ENCODE data around the gene GNAT1.
A peak's percentile ranks its signal among the peaks of the same experiment; 100 is the strongest.
"Not testable (repeated sequence)": the region's sequence is repeated elsewhere in the genome, so short reads cannot be mapped to it uniquely, and the experiment has no call there.

Gene GNAT1

DNA sequence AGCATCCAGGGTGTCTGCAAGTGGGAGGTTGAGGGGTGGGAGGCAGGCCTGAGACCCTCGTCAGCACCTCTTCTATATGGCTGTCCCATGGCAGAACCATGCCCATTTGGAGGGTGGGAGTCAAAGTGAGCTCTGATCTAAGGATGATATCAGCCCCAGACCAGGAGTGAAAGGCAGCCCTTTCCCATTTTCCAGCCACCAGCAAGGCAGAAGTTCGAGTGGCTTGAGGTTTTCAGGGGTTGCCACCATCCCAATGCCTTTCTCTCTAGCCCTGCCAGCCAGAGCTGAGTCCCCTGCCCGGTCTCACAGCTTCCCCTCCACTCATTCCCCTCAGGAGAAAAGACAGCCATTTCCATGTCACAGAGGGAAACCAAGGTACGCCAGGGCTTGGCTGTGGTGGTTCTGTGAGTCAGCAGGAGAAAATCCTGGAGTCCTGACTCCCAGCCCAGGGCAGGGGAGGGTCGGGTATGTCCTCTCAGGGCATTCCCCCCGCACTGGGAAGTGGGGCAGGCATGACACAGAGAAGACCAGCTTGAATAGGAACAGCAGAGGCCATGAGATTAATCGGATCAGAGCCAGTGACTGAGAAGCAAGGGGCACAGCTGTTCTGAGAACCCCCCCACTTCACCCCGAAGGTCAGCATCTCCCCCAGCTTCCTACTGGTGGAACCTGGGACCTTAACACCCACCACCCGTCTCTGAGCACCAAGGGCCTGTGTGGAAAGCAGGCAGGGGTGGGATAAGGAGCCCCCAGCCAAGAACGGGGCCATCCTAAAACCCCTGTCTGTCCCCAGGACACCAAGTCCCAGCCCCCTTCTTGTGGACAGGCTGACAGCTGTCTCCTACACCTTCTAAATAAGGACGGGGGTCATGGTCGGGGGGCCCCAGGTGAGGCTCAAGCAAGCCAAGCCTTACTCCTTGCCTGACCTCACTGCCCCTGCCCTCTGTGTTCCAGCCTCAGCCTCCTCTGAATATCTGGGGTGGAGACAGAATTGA is 12.7 kb downstream of the GNAT1 start:
- no peak for DNase-seq

DNA sequence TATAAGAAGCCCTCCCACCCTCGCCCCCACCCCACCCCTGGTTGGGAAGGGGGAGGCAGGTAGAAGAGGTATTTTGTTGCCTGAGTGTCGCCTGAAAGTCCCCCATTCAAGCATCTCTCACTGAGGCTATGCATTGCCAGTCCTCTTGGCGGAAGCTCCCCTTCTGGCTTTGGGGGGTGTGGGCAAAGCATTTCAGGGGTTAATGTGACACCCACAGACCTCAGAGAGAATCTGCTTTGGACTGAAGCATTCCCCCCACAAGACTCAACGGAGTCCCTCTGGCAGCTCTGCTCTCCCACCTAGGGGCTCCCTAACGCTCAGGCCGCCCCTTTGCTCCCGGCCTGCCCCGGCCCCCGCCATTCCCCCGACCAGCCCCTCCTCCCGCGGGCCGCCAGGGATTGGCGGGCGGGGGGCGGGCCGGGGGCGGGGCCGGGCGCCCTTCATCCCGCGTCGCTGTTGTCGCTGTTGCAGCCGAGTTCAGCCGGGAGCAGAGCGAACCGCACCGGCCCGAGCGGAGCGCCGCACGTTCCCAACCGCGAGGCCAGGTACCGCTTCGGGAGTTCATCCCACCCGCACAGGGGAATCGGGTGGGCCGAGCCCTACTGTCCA is 13.5 kb downstream of the GNAT1 start, which contains the start of gene SLC38A3:
Gene SLC38A3, plus strand, starts transcription at position 468 of the 609 bp plus-strand sequence. CDS start 8,929 bp downstream, outside the sequence.
- peak; percentile 51 for DNase-seq

DNA sequence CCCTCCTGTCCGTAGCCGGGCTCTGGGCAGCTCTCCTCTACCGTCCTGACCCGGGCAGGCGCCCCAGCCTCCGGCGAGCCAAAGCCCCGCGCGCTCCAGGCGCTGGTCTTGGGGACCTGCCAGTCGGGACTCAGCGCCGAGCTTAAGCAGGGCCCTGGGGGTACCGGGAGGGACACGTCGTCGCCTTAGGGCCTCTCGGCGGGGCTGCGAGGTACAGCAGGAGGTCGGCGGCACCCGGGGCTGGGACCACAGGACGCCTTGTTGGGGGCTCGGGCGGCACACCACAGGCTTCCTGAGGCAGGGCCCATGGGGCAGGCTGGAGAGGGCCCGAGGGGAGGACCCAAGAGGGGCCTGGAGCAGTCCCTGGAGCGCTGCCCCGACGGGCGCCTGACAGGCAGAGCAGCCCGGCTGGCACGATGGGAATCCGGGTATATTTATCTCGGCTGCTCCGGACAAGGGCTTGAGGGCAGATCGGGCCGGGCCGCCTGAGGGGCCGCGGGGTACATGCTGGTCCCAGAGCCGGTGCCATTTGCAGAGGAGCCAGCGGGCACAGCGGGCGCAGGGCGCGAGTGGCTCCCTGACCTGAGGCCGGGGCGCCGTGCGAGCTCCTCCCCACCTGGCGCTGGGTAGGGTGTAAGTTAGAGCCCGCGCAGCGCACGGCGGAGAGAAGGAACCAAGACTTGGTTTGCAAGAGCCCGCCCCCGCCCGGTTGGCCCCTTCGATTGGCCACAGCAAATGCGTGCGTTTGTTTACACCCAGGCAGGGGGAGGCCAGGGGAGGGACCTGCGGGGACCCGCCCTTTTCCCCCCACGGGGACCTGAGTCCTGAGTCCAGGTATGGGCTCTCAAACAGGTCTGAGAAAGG is 14.2 kb downstream of the GNAT1 start:
- DNase-seq: peak; percentile 38

DNA sequence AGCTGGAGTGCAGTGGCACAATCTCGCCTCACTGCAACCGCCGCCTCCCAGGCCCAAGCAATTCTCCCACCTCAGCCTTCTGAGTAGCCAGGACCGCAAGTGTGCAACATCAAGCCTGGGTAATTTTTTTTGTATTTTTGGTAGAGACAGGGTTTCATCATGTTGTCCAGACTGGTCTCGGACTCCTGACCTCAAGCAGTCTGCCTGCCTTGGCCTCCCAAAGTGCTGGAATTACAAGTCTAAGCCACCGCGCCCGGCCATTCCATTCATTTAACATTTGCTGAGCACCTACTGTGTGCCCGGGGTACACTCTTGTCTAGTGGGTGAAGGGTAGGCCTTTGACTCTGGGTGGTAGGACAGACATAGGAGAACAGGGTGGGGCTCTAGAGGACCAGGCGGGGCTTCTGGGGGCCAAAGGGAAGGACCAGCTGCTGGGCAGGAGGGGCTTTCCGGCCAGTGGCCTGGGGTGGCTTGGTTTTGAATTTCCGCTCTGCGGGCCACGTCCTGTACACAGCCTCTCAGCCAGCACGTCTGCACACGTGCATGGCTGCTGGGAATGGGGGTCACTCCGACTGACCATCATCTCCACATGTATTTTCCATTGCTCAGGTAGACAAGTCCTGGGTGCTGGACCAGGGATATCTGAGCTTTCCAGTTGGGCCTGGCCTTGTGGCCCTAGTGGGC is 16.1 kb downstream of the GNAT1 start:
- no peak for DNase-seq

DNA sequence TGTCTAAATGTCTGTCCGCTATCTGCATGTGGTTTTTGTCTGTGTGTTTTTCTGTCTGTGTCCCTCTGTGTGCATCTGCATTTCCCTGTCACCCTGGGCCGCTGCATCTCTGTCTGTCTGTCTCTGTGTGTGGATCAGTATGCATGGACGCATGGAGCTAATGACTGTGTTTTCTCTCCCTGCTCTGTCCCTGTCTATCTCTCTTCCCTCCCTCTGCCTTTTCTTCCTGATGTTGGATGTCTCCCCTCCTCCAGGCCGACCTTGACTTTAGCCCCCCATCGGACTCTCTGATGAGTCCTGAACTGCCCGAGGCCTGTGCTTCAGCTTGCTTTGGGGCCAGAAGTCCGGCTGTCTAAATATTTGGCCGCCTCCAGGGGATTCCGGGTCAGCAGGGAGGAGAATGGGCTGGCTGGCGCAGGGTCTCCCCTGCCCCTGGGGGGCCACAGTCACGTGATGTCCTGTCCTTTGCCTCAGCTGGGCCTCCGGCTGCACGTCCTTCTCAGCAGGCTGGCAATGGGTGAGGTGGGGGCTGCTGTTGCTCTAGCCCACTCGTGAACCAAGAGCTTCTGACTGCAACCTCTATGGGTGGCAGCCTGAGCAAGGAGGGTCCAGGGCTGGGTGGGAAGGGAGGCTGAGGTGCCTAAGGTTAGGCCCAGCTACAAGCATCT is 17.4 kb downstream of the GNAT1 start:
- no peak for DNase-seq

DNA sequence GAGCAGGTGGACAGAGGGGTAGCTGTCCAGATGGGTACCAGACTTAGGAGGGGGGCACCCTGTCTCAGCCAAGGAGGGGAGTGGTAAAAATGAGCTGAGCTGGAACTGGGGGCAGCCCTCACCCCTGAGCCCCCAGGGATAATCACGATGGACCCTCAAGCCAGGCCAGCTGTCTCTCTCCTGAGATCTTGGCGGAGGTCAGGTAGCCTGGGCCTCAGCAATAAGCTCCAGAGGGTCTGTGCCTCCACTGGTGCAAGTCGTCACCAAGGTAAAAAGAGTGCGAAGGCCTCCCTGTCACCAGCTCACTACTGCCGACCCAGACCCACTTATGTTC is 18.7 kb downstream of the GNAT1 start:
- no peak for DNase-seq

DNA sequence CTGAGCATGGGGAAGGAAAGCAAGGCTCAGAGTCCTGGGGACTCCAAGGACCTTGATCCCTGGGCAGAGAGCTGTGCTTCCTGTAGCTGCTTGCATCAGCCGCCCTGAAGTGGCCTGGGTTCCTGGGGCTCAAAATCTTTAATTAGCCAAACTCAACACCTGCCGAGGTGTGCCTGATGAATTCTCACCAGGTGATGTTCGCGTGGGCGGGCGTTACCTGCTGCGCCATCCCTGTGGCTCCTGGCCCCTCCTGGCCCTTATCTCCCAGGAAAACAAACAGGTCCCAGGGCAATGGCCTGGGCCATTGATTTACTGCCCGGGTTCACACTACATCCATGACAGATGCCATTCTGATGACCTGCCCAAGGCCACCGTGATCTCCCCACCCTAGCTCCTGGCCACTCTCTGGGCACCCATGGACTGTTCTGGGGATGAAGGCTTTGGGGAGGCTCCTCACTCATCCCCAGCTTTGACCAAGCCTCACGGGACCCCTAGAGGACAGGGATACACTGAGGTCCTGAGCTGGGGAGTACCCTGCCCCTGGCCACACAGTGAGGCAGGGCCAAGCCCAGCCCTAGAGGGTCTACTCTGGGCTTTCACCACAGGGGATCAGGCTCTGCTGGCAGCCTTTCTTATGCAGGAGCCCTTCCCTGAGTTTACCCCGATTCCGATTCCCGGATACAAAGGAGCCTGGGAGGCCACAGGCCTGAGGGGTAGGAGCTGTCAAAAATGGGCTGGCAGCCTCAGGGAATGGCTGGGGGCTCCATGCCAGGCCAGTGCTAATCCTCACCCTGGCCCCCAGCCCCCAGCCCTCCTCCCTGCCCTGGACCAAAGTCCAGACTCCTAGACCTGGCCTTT is 19.3 kb downstream of the GNAT1 start:
- DNase-seq: no peak

DNA sequence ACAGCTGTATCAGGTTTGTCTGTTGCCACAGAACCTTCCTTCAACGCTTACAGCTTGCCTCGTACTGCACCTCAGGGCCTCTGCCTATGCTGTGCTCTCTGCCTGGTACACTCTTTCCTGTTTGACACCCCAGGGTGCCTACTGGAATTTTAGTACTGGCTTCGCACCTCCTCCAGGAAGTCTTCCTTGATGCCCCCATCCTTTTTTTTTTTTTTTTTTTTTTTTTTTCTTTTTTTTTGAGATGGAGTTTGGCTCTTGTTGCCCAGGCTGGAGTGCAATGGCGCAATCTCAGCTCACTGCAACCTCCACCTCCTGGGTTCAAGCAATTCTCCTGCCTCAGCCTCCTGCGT is 19.9 kb downstream of the GNAT1 start:
- DNase-seq: not testable (repeated sequence)

DNA sequence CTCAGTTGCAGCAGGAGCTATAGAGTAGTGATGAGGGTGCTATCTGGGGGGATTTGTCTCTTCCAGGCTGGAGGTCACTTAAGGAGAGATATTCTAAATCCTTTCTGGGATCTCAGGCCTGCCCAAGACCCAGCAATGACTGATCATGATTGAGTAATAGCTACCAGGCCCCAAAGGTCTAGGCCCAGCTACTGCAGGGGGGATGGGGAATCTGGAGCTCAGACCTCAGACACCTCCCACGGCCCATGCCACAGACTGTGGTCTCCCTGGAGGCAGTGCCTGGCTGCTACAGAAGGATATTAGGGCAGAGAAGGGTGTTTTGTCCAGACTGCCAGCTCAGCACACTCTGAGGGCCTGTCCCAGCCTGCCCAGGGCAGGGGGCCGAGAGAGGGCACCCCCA is 20.5 kb downstream of the GNAT1 start:
- DNase-seq: no peak

DNA sequence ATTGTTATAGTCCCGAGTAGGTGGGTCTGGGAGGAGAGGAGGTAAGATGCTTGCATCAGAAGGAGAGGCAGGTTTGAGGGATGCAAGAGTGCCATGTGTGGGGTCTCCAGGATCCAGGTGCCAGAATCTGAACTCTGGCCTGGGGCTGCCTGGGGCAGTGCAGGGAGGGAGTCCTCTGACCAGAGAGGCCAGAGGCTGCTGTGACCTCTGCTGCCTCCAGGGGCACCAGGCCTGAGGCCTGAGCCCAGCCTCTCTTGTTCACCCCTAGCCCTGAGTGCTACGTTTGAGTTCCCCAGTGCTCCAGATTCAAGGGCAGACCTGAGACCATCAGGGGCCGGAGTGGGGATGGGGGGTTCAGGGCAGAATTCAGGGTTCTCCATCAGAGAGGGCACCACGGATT is 21.1 kb downstream of the GNAT1 start:
- DNase-seq: no peak

DNA sequence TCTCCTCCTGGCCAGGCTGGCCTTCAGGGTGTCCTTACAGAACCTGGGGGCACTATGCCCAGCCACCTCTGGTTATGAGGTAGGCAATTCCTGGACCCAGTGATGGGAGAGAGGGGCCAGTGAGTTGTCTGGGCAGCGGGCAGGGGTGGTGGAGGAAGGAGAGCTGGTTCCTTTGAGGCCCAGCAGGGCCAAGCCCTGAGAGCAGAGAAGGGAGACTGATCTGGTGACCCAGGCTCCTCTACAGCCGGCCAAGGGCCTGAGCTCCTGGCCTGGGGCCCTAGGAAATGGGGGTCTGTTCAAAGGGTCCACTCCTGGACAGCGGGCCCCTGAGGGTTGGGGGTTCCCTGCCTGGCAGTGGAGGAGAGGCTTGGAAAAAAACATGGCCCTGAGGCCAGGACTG is 21.6 kb downstream of the GNAT1 start:
- no peak for DNase-seq

DNA sequence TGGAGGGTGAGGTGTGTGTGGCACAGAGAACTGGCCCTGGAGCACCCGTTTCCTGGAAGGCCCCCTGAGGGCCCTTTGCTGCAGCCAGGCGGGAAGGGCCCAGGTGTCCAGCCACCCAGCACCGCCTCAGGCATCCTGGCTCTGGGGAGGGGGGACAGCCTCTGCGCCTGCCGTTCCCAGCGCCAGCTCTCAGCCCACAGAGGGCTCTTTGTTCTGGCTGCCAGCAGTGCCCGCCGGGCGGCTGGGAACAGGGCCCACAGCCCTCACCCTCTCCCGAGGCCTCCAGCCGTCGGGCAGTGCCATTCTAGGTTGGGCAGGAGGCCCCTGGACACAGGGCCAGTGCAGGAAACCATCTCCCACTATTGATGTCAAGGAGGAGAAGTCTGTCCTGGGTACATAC is 22.0 kb downstream of the GNAT1 start:
- DNase-seq: no peak

DNA sequence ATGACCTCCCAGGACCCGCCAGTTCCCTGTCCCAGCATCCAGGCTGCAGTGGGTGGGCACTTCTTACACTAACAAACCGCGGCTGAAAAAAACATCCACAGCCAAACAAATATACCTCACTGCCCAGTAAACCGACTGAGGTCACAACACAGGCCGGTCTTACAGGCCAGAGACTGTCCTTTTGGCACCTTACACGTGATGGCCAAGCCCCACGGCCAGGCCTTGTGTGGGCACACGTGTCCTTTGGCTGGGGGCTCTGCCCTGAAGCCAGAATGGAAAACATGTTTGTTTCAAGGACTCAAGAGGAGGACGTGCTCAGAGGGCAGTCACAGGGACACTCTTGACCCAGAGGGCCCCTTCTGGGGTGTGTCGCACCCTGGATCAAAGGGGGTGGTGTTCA is 23.4 kb downstream of the GNAT1 start:
- DNase-seq: no peak

DNA sequence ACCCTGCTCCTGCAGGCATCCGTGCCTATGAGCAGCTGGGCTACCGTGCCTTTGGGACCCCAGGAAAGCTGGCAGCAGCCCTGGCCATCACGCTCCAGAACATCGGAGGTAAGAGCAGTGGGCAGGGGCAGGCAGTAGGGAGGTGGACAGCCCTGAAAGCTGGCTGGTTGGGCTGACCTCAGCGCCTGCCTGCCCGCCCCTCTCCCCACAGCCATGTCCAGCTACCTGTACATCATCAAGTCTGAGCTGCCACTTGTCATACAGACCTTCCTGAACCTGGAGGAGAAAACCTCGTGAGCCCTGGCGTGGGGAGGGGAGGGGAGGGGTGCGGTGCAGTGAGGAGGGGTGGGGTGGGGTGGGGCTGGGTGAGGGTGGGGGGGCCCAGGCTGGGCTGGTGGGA is 24.1 kb downstream of the GNAT1 start:
- DNase-seq: no peak

DNA sequence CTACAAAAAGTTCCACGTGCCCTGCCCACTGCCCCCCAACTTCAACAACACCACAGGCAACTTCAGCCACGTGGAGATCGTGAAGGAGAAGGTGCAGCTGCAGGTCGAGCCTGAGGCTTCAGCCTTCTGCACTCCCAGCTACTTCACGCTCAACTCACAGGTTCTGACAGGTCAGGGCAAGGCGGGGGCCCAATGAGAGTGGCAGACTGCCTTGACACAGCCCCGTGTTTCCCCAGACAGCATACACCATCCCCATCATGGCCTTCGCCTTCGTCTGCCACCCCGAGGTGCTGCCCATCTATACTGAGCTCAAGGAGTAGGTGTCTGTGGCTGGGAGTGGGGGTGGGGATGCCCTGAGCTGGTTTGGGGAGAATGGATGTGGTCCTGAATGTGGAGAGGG is 26.3 kb downstream of the GNAT1 start:
- DNase-seq: no peak

DNA sequence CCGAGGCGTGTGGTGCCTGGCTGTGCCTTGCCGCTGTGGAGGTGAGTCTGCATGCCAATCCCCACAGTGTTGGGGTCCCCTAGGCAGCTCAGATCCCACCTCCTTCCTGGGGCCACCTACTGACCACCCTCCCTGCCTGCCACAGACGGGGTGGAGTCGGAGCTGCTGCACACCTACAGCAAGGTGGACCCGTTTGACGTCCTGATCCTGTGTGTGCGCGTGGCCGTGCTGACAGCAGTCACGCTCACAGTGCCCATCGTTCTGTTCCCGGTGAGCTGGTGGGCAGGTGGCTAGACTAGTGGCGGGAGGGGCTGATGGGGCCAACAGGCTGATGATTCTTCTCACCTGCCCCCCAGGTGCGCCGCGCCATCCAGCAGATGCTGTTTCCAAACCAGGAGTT is 27.0 kb downstream of the GNAT1 start:
- DNase-seq: no peak

DNA sequence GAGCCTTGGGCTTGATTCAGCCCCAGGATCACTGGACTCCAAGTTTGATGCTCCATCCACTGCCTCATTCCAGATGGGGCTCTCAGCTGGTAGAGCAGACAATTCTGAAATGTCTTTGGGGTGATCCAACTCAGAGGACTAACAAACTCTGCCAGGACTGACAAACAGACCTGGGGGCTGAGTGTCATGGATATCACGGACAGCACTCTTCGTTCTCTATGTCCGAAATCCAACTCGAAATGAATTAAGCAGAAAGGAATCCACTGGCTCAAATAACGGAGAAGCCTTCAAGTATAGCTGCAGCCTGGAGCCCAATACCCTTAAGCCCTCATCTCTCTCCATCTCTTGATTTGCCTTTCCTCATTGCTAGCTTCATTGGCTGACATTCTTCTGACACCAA is 27.9 kb downstream of the GNAT1 start:
- no peak for DNase-seq

DNA sequence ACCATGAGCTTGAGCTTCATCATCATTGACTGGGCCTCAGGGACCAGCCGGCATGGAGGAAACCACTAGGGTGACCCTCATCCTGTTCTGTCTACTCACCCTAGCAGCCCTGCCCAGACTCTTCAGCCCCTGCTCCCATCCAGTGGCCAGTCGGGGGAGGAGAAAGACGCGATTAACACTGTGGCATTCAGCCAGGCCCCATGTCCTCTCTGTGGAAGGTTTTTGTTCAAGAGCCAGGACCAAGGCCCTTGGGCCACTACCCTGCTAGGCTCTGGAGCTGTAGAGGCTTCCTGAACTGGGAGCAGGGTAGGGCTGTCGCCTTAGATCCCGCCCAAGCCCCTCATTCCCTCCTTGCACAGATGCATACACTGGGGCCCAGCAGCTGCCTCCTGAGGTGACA is 28.7 kb downstream of the GNAT1 start:
- DNase-seq: no peak

DNA sequence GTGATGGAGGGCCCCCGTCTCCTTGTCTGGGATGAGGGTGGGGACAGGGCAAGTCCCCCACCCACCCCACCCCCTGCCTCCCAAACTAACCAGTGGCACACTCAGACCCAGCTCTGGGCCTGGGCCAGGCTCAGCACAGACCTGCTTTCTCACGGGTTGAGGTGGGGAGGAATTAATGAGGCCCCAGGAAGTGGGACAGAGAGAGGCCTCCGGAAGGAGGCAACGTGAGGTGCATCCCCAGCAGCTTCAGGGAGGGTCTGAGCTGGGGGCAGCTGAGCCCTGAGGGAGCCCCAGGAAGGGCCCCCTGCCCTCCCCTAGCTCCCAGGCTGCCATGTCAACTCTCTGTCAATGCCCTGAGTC is 29.6 kb downstream of the GNAT1 start:
- DNase-seq: no peak

DNA sequence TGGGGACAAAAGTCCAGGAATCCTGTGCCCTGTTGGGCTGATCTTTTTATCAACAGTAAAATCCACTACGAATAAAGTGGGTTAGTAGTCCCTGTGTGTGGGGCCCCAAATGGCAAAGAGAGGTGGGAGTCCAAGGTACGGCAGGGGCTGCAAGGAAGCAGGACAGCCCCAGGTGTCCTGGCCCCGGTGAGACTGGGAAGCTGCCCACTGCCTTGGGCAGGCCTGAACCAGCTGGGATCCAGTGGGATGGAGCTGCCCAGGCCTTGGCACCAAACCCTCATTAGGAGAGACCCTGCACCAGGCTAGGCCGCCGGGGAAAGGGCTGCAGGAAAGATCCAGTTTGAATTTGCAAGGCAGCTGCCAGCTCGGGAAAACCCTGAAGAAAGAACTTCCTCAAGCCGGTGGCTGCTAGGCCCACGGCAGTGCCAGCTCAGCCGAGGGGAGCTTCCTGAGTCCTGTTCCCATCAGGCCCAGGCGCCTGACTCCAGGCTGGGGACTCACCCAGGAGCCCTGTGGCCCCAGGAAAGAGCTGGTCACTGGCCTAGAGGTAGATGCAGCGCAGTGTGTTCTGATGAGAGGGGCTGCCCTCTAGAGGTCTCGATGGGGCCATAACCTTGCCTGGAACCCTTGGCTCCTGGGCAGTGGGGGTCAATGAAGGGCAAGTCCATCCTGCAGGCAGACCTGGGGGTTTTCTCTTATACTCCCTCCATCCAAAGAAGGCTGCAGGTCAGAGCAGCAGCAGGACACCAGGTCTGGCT is 30.2 kb downstream of the GNAT1 start:
- no peak for DNase-seq

DNA sequence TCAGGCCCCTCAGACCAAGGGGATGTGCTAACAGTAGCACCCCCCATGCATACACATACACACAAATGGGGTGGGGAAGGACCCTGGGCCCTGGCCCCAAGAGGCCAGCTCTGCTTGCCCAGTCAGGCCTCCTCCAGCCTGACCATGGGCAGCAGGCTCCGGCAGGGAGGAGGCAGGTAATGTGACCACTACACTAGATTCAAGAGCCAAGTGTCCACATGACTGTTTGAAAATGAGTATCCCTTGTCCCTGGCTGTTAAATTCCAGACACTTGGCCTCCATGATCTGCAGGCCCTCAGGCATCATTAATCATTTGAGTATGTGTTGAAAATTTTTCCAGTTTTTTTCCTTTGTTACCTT is 30.7 kb downstream of the GNAT1 start:
- DNase-seq: no peak

Measured in CD4-positive, alpha-beta T cell treated with Interleukin-17A for 4 hours (primary cell).